DMS153 treated with DMSO at 0.1 percent for 48 hours (cell line): ENCODE data around the gene IFITM1.
"Not testable (repeated sequence)": the region's sequence is repeated elsewhere in the genome, so short reads cannot be mapped to it uniquely, and the experiment has no call there.

Source experiments
- DNase-seq: peaks from one replicate; lab custom pipeline; 2025; ENCODE audit not compliant: unreplicated experiment; lab: John Stamatoyannopoulos, UW

Gene IFITM1

GRCh38 chr11:282630-283360, 31.0 kb upstream of the IFITM1 start:
- DNase-seq, result no peak

- no peak for DNase-seq
Measured at GRCh38 chr11:283405-284104, 30.3 kb upstream of the IFITM1 start.

- DNase-seq, result no peak
Measured at GRCh38 chr11:284105-285020, 29.5 kb upstream of the IFITM1 start.

- no peak for DNase-seq
Measured at GRCh38 chr11:285021-285893, 28.6 kb upstream of the IFITM1 start.

- DNase-seq, result no peak
Measured at GRCh38 chr11:285894-286220, 28.0 kb upstream of the IFITM1 start.

- DNase-seq, result not testable (repeated sequence)
Measured at GRCh38 chr11:286977-287820, 26.6 kb upstream of the IFITM1 start.

- DNase-seq, result no peak
Measured at GRCh38 chr11:287821-288477, 25.9 kb upstream of the IFITM1 start.

- DNase-seq, result no peak
Measured at GRCh38 chr11:288478-289397, 25.1 kb upstream of the IFITM1 start, which contains the start of gene PGGHG. PGGHG (plus strand) TSS chr11:289126; CDS start chr11:289817, 691 bp downstream.

GRCh38 chr11:289398-289711, 24.5 kb upstream of the IFITM1 start:
- no peak for DNase-seq

- DNase-seq, result no peak
Measured at GRCh38 chr11:289712-290620, 23.9 kb upstream of the IFITM1 start.

GRCh38 chr11:290621-291231, 23.1 kb upstream of the IFITM1 start:
- no peak for DNase-seq

GRCh38 chr11:291281-292210, 22.3 kb upstream of the IFITM1 start:
- DNase-seq, result no peak

- DNase-seq, result no peak
Measured at GRCh38 chr11:292211-293121, 21.4 kb upstream of the IFITM1 start.

- no peak for DNase-seq
Measured at GRCh38 chr11:293271-293851, 20.5 kb upstream of the IFITM1 start.
